ENCODE results near the gene TFEC. TPM values are rescaled to one million over a fixed set of nuclear protein-coding genes. Genes with fewer than 3 reads are reported as not detected.

Gene TFEC
- total RNA-seq, 1 donor from 2014 or later = 1.6 TPM

Other genes with a start within 250 kb of the TFEC start
- gene TES, start 179.8 kb upstream of the TFEC start, total RNA-seq = 21.2 TPM